Right forelimb (tissue), 1 donor: Measurements from ENCODE around the gene SYNGR2.
A peak's percentile ranks its signal among the peaks of the same experiment; 100 is the strongest.

ENCODE experiments used
- DNase-seq: peaks from one replicate; pipeline ENCODE4 v3.0.0-alpha.2; 2018

Gene SYNGR2

GRCh38 chr17:78173097-78173715, 4.8 kb downstream of the SYNGR2 start:
- no peak for DNase-seq

GRCh38 chr17:78174346-78174869, 6.0 kb downstream of the SYNGR2 start:
- DNase-seq, result no peak

GRCh38 chr17:78174870-78175642, 6.7 kb downstream of the SYNGR2 start:
- DNase-seq, result no peak

DNA sequence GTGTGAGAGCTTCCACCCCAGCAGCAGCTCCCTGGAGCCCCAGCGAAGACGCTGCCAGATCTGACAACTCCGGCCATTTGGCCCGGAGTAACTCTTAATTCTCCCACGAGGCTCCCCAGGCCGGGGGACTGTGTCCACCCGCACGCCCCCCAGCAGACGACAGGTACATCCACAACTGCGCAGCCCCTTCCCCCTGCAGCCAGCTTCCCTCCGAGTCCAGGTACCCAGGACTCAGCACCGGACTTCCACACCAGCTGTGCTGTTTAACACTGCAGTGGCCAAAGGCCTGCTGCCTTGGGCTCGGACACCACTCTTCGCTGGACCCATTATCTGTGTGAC, 7.2 kb downstream of the SYNGR2 start:
- no peak for DNase-seq

GRCh38 chr17:78176548-78177025, 8.2 kb downstream of the SYNGR2 start:
- DNase-seq, result peak; percentile 81

GRCh38 chr17:78179372-78179771, 11.0 kb downstream of the SYNGR2 start:
- no peak for DNase-seq

- no peak for DNase-seq
These were observed 11.7 kb downstream of the SYNGR2 start for GRCh38 chr17:78180083-78180482.

GRCh38 chr17:78180508-78180907, 12.1 kb downstream of the SYNGR2 start:
- no peak for DNase-seq

DNA sequence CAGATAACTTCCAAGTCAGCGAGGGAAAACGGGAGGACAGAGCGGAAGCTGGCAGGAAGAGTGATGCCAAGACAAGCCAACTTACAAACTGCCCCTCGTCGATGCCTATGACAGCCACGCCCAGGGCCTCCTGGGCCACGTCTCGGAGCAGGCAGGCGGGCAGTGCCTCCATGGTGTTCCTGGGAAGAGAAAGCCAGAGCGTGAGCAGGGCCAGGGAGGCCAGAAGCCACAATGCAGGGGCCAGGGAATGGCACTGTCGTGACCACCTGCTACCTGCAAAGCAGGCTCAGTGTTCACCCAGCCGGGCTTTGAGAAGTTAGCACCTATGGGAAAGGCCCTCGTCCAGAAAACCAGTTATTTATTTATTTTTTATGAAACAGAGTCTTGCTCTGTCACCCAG, 14.1 kb downstream of the SYNGR2 start:
- no peak for DNase-seq

DNA sequence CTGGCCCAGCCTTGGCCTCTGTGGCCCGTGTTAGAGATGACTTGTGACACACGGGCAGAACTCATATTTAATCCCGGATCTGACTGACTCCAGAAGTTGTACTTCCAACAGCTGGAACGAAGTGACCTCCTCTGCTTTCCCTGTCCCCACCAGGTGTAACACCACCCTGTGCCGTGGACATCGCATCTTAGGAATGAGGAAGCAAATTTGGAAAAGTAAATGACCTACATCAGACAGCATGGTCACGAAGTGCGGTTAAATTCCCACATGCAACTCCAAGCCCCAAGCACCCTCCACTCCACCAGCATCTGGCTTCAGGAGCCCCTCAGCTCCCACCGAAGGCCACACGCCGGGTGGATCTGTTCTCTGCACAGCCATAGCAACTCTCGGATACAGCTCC, 15.5 kb downstream of the SYNGR2 start:
- no peak for DNase-seq

- no peak for DNase-seq
These were observed 16.0 kb downstream of the SYNGR2 start for GRCh38 chr17:78184351-78184750.

- DNase-seq, result no peak
These were observed 16.5 kb downstream of the SYNGR2 start for GRCh38 chr17:78184868-78185267.

- peak; percentile 63 for DNase-seq
These were observed 17.8 kb downstream of the SYNGR2 start for GRCh38 chr17:78185981-78186691.

GRCh38 chr17:78186692-78187595, 18.6 kb downstream of the SYNGR2 start, which contains the start of the genes AFMID and TK1:
Gene AFMID (plus strand): TSS chr17:78187362. CDS start chr17:78187371, 9 bp downstream.
Gene TK1 (minus strand): TSS chr17:78187052. CDS start chr17:78186994, 58 bp downstream.
- DNase-seq, result peak; percentile 100

DNA sequence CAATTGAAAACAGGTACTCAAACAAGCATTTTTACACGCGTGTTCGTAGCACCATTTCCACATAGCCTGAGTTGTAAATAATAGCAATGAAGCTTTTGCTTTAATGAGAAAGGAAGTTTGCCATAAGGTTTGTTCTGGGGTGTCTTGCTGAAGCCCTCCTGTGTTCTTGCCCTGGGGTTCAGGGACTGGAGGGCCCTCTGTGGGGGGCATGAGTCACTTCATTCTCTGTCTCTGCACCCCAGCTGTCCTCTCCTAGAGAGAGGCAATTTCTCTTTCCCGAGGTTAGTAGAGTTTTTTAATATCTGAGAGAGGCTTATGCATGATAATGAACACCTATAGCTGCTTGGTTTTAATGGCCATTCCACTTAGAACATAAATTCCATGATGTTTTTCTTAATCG, 28.3 kb downstream of the SYNGR2 start:
- no peak for DNase-seq

DNA sequence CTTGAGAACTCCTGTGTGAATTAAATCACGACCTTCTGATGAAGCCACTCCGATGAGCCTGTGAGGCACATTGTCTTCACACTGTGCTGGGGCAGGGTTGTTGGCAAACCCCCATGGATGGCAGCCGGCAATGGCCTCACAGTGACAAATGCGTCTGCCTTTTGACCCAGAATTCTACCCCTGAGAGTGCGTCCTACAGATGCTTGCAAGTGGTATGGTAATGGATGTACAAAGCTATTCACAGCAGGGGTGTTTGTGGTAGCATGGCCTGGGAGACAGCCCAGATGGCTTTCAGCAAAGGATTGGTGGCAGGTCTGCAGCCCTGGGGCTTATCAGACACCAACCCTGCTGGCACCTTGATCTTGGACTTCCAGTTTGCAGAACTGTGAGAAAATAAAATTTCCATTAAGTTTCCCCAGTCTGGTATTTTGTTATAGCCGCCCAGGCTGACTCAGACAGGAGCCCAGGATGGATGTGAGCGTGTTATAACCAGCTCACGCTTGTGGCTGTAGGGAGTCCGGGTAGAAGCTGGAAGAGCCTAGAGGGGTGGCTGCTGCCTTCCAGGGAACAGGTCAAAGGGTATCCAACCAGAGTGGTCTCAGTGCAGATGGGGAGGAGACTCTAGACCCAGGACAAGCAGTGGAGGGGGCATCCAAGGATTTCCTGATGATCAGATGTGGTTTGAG, 28.9 kb downstream of the SYNGR2 start:
- no peak for DNase-seq

GRCh38 chr17:78200451-78200850, 32.1 kb downstream of the SYNGR2 start:
- no peak for DNase-seq

DNA sequence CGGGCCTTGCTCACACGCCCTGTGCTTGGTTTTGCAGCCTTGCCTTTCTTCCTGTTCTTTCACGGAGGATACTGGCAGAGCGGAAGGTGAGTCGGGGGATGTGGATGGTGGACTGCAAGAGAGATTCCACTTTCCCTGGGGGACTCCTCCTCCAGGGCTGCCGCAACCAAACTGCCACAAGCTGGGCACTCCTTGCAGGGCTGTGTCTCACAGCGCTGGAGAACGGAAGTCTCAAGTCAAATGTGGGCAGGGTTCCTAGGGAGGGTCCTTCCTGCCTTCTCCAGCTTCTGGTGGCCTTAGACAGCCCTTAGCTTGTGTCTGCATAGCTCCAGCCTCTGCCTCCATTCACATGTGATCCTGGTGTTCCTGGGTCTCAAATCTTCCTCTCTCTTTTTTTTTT, 34.3 kb downstream of the SYNGR2 start:
- no peak for DNase-seq

DNA sequence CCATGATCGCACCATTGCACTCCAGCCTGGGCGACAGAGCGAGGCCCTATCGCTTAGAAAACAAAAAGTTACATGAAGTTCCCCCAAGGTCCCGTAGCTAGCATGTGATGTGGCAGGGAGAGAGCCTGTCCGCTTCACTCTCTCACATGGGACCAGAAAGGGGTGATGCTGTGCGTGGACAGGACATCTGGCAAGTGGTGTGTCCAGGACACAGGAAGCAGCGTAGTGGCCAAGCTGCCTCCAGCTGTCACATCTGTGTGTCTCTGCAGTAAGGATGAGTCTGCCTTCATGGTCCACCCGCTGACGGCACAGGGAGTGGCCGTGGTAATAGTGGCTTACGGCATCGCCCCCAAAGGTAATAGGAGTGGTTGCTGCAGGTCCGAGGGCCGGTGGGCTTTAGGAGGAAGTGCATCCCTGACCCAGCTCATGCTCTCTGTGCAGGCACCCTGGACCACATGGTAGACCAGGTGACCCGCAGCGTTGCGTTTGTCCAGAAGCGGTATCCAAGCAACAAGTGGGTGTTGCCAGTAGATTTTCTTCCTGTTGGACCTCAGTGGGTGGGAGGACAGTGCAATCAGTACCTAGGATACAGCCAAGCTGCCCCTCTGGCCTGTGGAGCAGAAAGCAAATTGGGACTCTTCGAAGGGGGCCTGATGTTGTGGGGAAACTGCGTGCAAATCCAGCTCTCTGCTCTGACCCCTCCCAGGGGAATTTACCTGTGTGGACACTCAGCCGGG, 36.2 kb downstream of the SYNGR2 start:
- no peak for DNase-seq

DNA sequence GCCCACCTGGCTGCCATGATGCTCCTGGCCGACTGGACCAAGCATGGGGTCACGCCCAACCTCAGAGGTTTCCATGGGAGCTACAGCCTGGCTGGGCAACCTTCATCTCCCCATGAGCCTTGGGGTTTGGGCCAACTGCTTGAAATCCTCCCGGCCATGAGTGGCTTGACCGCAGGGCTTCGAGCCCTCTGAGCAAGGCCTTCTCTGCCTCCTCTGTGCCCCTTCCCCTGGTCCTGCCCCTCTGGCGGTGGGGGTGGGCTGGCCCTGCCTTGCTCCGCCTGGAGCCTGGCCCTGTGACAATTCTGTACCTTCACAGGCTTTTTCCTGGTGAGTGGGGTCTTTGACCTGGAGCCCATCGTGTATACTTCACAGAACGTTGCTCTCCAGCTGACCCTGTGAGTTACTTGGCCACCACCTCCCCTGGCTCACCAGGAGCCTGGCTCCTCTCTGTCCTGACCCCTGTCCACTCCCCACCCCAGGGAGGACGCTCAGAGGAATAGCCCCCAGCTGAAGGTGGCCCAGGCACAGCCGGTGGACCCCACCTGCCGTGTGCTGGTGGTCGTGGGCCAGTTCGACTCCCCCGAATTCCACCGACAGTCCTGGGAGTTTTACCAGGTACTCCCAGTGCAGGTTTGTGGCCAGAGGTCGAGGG, 36.9 kb downstream of the SYNGR2 start:
- no peak for DNase-seq

GRCh38 chr17:78206298-78206697, 37.9 kb downstream of the SYNGR2 start:
- DNase-seq, result no peak
